Stomach (tissue), 9 donors: ENCODE measurements around the gene UQCRQ. TPM values are rescaled to one million over a fixed set of nuclear protein-coding genes. Genes with fewer than 3 reads are reported as not detected.

Experiments
- DNase-seq, 2 donors: peaks; one replicate each; pipeline versions ENCODE4 v3.0.0 to v3.0.0-alpha.2; 2013 to 2019
- H3K27ac ChIP-seq, 5 donors: fragments of 200-600 bp in 4 of 5; sonication (generic) in 4 of 5; one replicate each; pipeline ENCODE4 v1.5.1; 2013 to 2019; ENCODE audit warnings: mild to moderate bottlenecking in 1 of 5, moderate library complexity in 1 of 5
- H3K27me3 ChIP-seq, 3 donors: fragments of 200-600 bp; sonication (generic); one replicate each; pipeline ENCODE4 v1.5.1; 2017 to 2019; ENCODE audit warnings: mixed run types in 1 of 3
- H3K36me3 ChIP-seq, 4 donors: fragments of 200-600 bp; sonication (generic); 1 replicate in 3 of 4; 2 replicates in 1 of 4; pipeline ENCODE4 v1.5.1; 2016 to 2019
- H3K4me1 ChIP-seq, 4 donors: fragments of 200-600 bp; sonication (generic); one replicate each; pipeline ENCODE4 v1.5.1; 2016 to 2019
- H3K4me3 ChIP-seq, 4 donors: fragments of 200-600 bp; sonication (generic) in 3 of 4; one replicate each; pipeline ENCODE4 v1.5.1; 2016 to 2019; ENCODE audit warnings: mild to moderate bottlenecking in 1 of 4
- H3K9me3 ChIP-seq, 4 donors: fragments of 200-600 bp; sonication (generic); one replicate each; pipeline ENCODE4 v1.5.1; 2016 to 2019
- CTCF ChIP-seq, 7 experiments: fragments of 450-650 bp in 4 of 7; fragments of 200-600 bp in 3 of 7; sonication (generic) in 3 of 7; IDR thresholded peaks; one replicate each; pipeline ENCODE4 v1.5.1; 2016 to 2019; ENCODE audit warnings: antibody characterized with exemption in 7 of 7, control low read depth in 2 of 7, mild to moderate bottlenecking in 1 of 7
- EP300 ChIP-seq: sonication (generic); formaldehyde crosslinking; IDR thresholded peaks from one replicate; pipeline ENCODE4 v1.6.1; 2017; ENCODE audit warnings: antibody characterized with exemption
- POLR2A ChIP-seq, 4 donors: fragments of 450-650 bp; IDR thresholded peaks; one replicate each; pipeline ENCODE4 v1.6.1; 2016; ENCODE audit warnings: antibody characterized with exemption in 4 of 4, control low read depth in 2 of 4, mild to moderate bottlenecking in 1 of 4, moderate library complexity in 1 of 4
- POLR2AphosphoS5 ChIP-seq, 3 donors: sonication (generic); formaldehyde crosslinking; IDR thresholded peaks; one replicate each; pipeline ENCODE4 v1.6.1; 2016; ENCODE audit warnings: antibody characterized with exemption in 3 of 3
- WGBS, 5 donors: extraction: QIAGEN DNeasy Blood & Tissue Kit in 3 of 5; methylation state at CpG; one replicate each; pipeline versions ENCODE4 v1.1.5 to v1.1.7; 2013 to 2018; 5-methylcytosine and 5-hydroxymethylcytosine counted together
- intact Hi-C: fragments of 100-400 bp; cut with DNase I; formaldehyde crosslinking; loops from one replicate; pipeline ENCODE4 v1.15.1; 2023; ENCODE audit warnings: low total_unique reads
- polyA plus RNA-seq, 3 donors: library from polyadenylated mRNA; stranded (reverse); fragments of 200-250 nt; gene quantifications; one replicate each; pipeline ENCODE4 v1.2.3, GENCODE V29; 2013
- total RNA-seq, 5 donors: library from RNA; depleted of rRNA; stranded (reverse); fragments of >200 nt; gene quantifications; one replicate each; pipeline versions ENCODE4 v1.1.0 to v1.2.3, GENCODE V29; 2014 to 2016
- donor health status: healthy with polysubstance abuse.
- donor health status: Bipolar disorder and iron deficiency.
- donor health status: healthy.

The UQCRQ gene
- total and polyA plus RNA-seq, 8 donors: 66.5 to 603 (median 160) TPM

DNA sequence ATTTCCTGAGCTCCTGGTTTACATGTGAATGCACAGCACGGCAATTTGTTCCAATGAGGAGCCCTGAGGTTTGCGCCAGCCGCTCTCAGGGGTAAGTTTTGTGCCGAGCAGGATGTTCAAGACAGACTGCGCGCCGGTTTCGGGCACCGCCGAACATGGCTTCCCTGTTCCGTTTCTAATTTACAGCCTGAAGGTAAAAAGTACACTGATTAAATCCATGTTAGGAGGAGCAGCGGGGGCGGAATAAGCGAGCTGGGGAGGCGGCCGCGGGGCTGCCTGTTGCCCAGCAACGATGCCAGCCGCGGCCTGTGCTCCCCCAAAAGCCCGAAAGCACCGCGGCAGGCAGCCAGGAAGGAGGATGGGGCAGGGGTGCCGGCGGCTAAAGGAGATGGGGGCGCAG, 47.0 kb upstream of the UQCRQ start:
- no peak for TF ChIP-seq POLR2A (IDR thresholded peaks at IDR 0.05)
- TF ChIP-seq CTCF (IDR thresholded peaks at IDR 0.05): no peak
- no peak for TF ChIP-seq POLR2AphosphoS5 (IDR thresholded peaks at IDR 0.05)
- no peak for TF ChIP-seq EP300
- Histone ChIP-seq H3K4me3 (peak overlapping the region; percentile 3 to 28 (median 13)), H3K4me1 (peaks cover 20 to 43% (median 25%) of the 10 kb centered on the region in 4 donors), H3K27ac (peak overlapping the region; percentile 3 to 59 (median 38)), H3K27me3 (peaks cover 0 to 39% (median 1%) of the 10 kb centered on the region in 3 donors), H3K36me3 (peaks cover 0 to 17% (median 10%) of the 10 kb centered on the region in 4 donors), H3K9me3 (no peaks in the 10 kb centered on the region)
- intact Hi-C loops: no loop called here
- WGBS, 5 donors: 14 to 40% (median 17%) methylated on average over 26 of the region's 26 CpGs
- peak; percentile 27 to 51 for DNase-seq

- TF ChIP-seq POLR2AphosphoS5 (IDR thresholded peaks at IDR 0.05): peak in 1 of 3 donors; percentile 79
- no peak for TF ChIP-seq POLR2A (IDR thresholded peaks at IDR 0.05)
- TF ChIP-seq CTCF (IDR thresholded peaks at IDR 0.05): peak in 6 of 7 experiments; percentile 84 to 95 (median 94)
- TF ChIP-seq EP300: no peak
- peak overlapping the region; percentile 3 to 59 (median 38) for H3K27ac ChIP-seq
- WGBS, 5 donors: 17 to 23% (median 21%) methylated on average over 15 of the region's 15 CpGs
- H3K9me3 ChIP-seq: no peaks in the 10 kb centered on the region
- H3K27me3 ChIP-seq: peaks cover 0 to 40% (median 3%) of the 10 kb centered on the region in 3 donors
- H3K4me1 ChIP-seq: peaks cover 17 to 39% (median 24%) of the 10 kb centered on the region in 4 donors
- peaks cover 0 to 25% (median 18%) of the 10 kb centered on the region in 4 donors for H3K36me3 ChIP-seq
- H3K4me3 ChIP-seq: no peak overlapping the region
- DNase-seq: peak; percentile 96 to 97
- intact Hi-C loops: no loop called here
Measured at GRCh38 chr5:132820162-132820754, 46.2 kb upstream of the UQCRQ start.

- 66 to 78% (median 72%) methylated on average over 3 of the region's 3 CpGs for WGBS, 5 donors
- Histone ChIP-seq H3K36me3 (peaks cover 0 to 34% (median 25%) of the 10 kb centered on the region in 4 donors), H3K4me1 (peaks cover 20 to 48% (median 28%) of the 10 kb centered on the region in 4 donors), H3K27ac (no peak overlapping the region), H3K27me3 (peaks cover 0 to 51% (median 5%) of the 10 kb centered on the region in 3 donors), H3K9me3 (no peaks in the 10 kb centered on the region), H3K4me3 (no peak overlapping the region)
- DNase-seq: no peak
- intact Hi-C loops: no loop called here
- no peak for TF ChIP-seq CTCF (IDR thresholded peaks at IDR 0.05)
- no peak for TF ChIP-seq EP300
- no peak for TF ChIP-seq POLR2AphosphoS5 (IDR thresholded peaks at IDR 0.05)
Measured at GRCh38 chr5:132821350-132821749, 45.1 kb upstream of the UQCRQ start.

DNA sequence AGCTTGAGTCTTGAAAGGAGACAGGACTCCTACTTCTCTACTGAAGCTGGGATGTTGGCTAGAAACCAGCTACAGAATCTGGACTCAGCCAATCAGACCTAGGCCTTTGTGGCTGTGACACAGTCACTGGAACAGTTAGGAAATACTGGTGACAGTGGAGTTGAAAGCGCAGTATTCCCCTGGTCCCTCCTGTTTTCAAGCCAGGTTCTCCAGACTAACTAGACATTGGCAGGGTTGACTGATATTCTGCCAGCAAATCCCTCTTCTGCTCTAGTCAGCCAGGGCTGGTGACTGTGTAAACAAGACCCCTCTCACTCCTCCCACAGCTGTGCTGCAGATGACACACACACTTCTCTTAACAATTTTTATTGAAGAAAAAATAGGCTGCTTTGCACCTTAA, 44.7 kb upstream of the UQCRQ start:
- WGBS, 5 donors: 80 to 86% (median 80%) methylated on average over 1 of the region's 1 CpG
- intact Hi-C loops: no loop called here
- H3K9me3 ChIP-seq: no peaks in the 10 kb centered on the region
- H3K4me3 ChIP-seq: no peak overlapping the region
- no peak overlapping the region for H3K27ac ChIP-seq
- peak in 1 of 2 donors; percentile 48 for DNase-seq
- TF ChIP-seq EP300 (no peak), POLR2AphosphoS5 (IDR thresholded peaks at IDR 0.05) (no peak), CTCF (IDR thresholded peaks at IDR 0.05) (no peak), POLR2A (IDR thresholded peaks at IDR 0.05) (no peak)
- H3K36me3 ChIP-seq: peaks cover 0 to 34% (median 26%) of the 10 kb centered on the region in 4 donors
- H3K27me3 ChIP-seq: peaks cover 0 to 55% (median 5%) of the 10 kb centered on the region in 3 donors
- peaks cover 20 to 49% (median 29%) of the 10 kb centered on the region in 4 donors for H3K4me1 ChIP-seq
